Measurements from ENCODE around the gene SMIM30.

DNA sequence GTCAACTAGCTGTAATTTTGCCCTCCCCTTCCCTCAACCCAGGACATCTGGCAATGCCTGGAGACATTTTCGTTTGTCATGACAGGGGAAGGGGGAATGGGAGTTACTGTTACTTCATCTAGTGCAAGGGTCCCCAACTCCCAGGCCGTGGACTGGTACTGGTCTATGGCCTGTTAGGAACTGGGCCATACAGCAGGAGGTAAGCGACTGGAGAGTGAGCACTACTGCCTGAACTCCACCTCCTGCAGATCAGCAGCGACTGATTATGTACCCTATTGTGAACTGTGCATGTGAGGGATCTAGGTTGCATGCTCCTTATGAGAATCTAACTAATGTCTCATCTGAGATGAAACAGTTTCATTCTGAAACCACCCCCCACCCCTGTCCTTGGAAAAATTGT is 22.6 kb upstream of the SMIM30 start:
- TF ChIP-seq YY1 (IDR thresholded peaks at IDR 0.05; ENCODE audit: insufficient read depth, insufficient read length), result no peak
- TF ChIP-seq SUZ12 (IDR thresholded peaks at IDR 0.05; ENCODE audit: extremely low read depth, insufficient read depth, insufficient read length), result no peak
